NCI-H1436 (cell line): ENCODE data around the gene CELF4.

Experiments
- DNase-seq: peaks from one replicate; lab custom pipeline; 2025; lab: John Stamatoyannopoulos, UW

CELF4 gene

GRCh38 chr18:37254973-37255372, 310.6 kb downstream of the CELF4 start:
- DNase-seq = no peak

- no peak for DNase-seq
Observed at GRCh38 chr18:37254236-37254754, 311.3 kb downstream of the CELF4 start.

- DNase-seq = no peak
Observed at GRCh38 chr18:37253394-37254235, 312.0 kb downstream of the CELF4 start.

GRCh38 chr18:37252854-37253393, 312.7 kb downstream of the CELF4 start:
- no peak for DNase-seq

- DNase-seq = no peak
Observed at GRCh38 chr18:37252342-37252741, 313.3 kb downstream of the CELF4 start.

GRCh38 chr18:37251679-37252078, 313.9 kb downstream of the CELF4 start:
- DNase-seq = no peak

GRCh38 chr18:37249895-37250618, 315.5 kb downstream of the CELF4 start:
- no peak for DNase-seq

- DNase-seq = no peak
Observed at GRCh38 chr18:37249171-37249886, 316.3 kb downstream of the CELF4 start.

GRCh38 chr18:37248281-37248680, 317.3 kb downstream of the CELF4 start:
- no peak for DNase-seq

GRCh38 chr18:37247497-37248161, 318.0 kb downstream of the CELF4 start:
- DNase-seq = no peak

- no peak for DNase-seq
Observed at GRCh38 chr18:37246779-37247340, 318.7 kb downstream of the CELF4 start.

GRCh38 chr18:37244618-37245017, 321.0 kb downstream of the CELF4 start:
- DNase-seq = no peak

- DNase-seq = no peak
Observed at GRCh38 chr18:37243741-37244140, 321.9 kb downstream of the CELF4 start.

- no peak for DNase-seq
Observed at GRCh38 chr18:37242826-37243560, 322.6 kb downstream of the CELF4 start.

GRCh38 chr18:37242091-37242490, 323.5 kb downstream of the CELF4 start:
- no peak for DNase-seq

GRCh38 chr18:37238282-37239108, 327.1 kb downstream of the CELF4 start:
- DNase-seq = no peak

- DNase-seq = no peak
Observed at GRCh38 chr18:37235583-37235982, 330.0 kb downstream of the CELF4 start.

GRCh38 chr18:37231251-37231650, 334.3 kb downstream of the CELF4 start:
- no peak for DNase-seq

- no peak for DNase-seq
Observed at GRCh38 chr18:37230768-37231167, 334.8 kb downstream of the CELF4 start.

GRCh38 chr18:37225279-37225678, 340.3 kb downstream of the CELF4 start:
- DNase-seq = no peak
